ENCODE results near the gene STAC.
A peak's percentile ranks its signal among the peaks of the same experiment; 100 is the strongest.
"Not testable (repeated sequence)": the region's sequence is repeated elsewhere in the genome, so short reads cannot be mapped to it uniquely, and the experiment has no call there.

STAC gene

DNA sequence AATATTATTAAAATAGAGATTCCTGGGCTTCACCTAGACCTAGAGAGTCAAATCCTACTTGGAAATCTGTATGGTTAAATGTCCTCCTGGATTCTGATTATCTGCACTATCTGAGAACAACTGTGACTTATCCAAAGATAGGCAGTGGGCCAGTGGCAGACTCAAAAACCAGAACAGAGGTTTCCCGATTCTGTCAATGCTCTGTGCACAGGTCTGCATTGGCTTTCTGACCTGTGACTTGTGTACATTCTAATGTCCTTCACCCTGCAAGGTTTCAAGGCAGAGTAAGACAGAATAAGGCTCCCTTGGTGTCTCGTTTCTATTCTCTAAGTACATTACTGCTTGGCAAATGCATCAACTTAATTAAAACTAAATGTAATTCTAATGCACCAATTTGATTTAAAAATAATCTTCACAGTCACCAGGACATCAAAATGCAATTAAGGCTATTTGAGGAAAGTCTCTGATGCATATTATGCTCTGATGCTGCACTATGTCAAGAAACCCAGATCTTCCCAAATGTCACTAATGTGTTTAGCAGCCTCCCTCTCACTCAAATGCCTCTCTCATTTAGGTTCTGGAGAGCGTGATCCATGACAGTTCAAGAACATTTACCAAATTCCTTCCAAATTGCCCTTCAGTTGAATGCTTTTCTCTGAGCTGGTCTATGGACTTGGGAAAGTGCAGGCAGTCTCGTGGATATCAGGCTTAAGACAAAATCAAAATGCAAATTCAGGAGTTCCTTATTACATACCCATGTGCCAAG is 140.1 kb downstream of the STAC start:
- DNase-seq (ENCODE audit: low spot score), result no peak

DNA sequence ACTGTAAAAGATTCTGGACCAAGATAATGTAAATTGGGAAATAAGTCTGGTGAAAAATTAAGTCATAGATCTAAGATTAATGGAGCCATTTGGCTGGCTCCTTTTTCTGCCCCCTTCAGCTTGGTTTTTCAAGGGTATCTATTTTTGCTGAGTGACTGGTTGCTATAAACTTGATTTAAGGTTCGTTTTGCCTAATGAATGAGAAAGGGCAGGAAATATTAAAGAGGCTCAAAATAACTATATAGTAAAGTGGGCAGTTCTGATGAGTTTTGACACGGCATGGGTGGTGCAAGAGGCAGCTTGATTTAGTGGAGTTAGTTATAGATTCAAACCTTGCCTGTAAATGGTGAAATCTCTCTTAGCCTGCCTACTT is 140.7 kb downstream of the STAC start:
- DNase-seq (ENCODE audit: low spot score), result no peak

- no peak for DNase-seq (ENCODE audit: low spot score)
Measured at GRCh38 chr3:36524560-36524959, 144.3 kb downstream of the STAC start.

- no peak for DNase-seq (ENCODE audit: low spot score)
Measured at GRCh38 chr3:36525115-36525801, 145.0 kb downstream of the STAC start.

DNA sequence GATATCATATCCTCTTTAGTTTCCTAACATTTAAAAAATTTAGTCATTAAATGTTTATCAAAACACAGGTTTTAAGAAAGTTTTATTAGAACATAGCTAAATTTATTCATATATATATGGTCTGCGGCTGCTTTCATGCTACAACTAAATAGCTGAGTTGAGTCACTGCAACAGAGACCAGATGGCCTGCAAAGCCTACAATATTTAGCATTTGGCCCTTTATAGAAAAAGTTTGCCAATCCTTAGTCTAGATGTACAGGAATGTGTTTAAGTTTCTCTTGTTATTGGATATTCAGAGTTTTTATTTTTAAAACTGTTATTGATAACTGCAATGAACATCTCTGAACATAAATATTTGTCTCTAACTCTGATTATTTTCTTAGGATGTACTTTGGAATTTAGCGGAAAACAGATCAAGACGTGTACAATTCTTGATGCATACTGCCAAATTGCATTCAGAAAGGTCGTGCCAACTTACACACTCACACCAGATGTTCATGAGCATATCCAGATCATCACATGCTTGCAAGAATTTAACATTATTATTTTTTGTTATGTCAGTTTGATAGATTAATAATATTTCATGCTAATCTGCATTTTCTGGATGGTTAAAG is 157.9 kb downstream of the STAC start:
- DNase-seq (ENCODE audit: low spot score), result no peak

DNA sequence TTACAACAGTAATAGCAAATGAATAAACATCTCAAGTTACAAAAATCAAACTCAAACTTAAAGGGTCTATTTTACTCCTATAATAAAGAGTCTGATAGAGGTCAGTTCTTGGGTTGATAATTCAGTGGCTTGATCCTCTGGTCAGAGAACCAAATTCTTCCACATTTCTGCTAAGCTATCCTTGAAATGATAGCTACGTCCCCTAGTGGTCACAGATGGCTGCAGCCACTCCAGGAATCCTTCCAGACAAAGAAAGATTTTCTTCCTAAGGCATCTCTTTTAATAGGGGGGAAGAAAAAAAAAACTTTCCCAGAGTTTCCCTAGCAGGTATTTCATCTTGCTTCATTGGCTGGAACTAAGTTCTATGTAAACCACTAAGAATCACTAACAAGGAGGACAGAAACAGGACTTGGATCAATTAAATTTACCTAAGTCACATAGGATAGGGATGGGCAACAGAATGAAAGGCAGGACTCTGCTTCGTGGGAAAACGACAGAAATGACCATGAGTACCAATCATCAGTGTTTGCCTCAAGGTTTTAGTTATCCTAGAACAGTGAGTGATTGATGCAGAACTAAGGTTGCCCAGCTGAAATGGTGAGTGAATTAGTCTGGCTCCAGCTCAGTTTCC is 160.7 kb downstream of the STAC start:
- DNase-seq (ENCODE audit: low spot score), result peak; percentile 12

DNA sequence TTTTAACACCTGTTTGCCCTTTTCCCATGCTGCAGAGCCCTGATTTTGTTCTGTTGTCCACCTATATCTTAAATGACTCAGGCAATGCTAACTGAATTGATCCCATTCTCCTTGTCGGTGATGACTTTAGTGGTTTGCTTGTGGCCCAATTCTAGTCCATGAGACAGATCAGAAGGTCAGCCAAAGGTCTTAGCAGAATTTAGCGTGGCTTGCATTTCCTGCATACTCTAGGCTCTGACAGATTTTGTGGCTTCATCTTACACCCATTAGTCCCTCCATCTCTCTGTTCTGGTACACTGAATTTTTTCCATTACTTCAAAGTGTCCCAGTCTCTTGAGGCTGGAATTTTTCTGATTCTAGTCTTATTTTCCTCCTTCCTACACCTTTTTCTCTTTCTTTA is 161.9 kb downstream of the STAC start:
- DNase-seq (ENCODE audit: low spot score), result no peak

DNA sequence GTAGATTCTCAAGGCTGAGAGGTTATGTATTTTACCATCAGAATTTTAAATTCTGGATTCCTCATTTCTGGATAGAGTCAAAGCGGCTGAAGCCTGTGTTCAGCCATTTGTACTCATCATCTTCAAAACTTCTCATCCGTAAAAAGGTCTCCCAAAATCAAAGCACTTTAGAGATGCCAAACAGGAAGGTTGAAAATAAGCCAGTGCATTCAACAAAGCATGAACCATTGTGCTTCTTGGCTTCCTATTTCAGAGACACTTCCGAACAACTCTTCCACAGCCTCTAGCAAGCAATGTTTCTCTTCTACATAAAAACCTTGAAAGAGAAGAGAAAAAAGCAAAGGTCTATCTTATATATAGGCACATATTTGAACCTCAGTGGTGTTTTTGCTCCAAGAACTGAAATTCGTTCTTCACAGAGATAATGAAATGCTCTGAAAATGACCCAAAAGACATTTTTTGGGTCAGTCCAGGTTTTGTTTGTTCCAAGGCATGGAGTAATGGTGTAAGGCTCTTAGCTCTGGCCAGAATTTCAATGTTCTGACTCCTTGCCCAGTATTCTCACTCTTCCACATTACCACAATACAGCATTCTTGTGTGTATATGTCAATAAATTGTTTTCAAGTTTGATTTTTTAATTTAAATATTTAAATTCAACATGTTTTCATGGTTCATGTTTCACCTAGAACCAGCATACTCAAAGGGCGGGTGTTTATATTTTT is 163.1 kb downstream of the STAC start:
- no peak for DNase-seq (ENCODE audit: low spot score)

GRCh38 chr3:36546226-36546625 is 165.9 kb downstream of the STAC start:
- no peak for DNase-seq (ENCODE audit: low spot score)

DNA sequence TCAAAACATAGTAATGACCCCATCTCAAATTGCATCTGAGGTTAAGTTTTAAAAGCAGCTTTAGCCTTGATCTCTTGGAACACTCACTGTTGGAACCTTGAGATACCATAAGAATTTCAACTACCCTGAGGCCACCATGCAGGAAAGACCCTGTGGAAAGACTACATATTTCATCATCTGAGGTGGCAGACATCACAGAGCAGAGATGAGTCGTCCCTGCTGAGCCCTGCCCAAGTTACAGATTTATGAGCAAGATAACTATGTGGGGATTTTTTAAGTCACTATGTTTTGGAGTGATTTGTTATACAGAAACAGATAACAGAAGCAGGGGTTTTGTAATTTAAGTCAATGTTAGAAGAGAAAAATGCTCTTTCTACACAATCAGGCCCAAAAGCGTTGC is 168.4 kb downstream of the STAC start:
- DNase-seq (ENCODE audit: low spot score), result no peak

GRCh38 chr3:36557021-36557707 is 176.9 kb downstream of the STAC start:
- DNase-seq (ENCODE audit: low spot score), result no peak

- no peak for DNase-seq (ENCODE audit: low spot score)
Measured at GRCh38 chr3:36557708-36558421, 177.6 kb downstream of the STAC start.

DNA sequence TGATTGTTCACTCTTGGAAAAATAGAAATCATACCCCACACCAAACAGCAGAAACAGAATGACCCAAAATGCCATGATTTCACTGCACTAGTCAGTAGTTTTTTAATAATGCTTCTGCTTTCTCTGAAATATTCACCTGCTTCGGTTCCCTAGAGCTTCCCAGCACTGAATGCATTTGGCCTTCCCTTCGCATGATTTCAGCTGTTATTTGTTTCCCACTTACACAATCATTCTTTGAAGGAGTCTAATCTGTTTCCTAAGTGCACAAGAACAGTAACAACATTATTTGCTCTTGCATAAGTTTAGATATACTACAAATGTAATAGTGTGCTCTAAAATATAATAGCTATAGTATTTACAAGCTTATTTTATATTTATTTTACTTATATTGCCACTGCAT is 178.7 kb downstream of the STAC start:
- DNase-seq (ENCODE audit: low spot score), result no peak

- DNase-seq (ENCODE audit: low spot score), result no peak
Measured at GRCh38 chr3:36560685-36561084, 180.4 kb downstream of the STAC start.

- DNase-seq (ENCODE audit: low spot score), result no peak
Measured at GRCh38 chr3:36561601-36562000, 181.3 kb downstream of the STAC start.

DNA sequence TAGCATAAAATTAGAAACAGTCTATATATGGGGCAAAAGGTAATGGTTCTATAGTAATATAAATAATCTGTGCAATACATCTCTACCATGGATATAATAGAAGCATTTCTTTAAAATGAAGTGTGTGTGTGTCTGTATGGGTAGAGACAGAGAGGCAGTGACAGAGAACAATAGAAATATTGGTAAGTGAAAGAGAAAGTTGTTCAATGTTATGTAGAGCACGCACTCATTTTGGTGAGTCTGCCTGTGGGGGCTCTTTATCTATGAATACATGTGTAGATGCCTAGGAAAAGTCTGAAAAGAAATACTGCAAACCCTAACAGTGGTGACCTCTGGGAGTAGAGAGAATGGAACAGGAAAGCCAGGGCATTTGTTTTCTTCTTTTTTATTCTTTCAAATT is 182.6 kb downstream of the STAC start:
- DNase-seq (ENCODE audit: low spot score), result no peak

- no peak for DNase-seq (ENCODE audit: low spot score)
Measured at GRCh38 chr3:36575241-36575640, 194.9 kb downstream of the STAC start.

GRCh38 chr3:36578418-36578817 is 198.1 kb downstream of the STAC start:
- not testable (repeated sequence) for DNase-seq (ENCODE audit: low spot score)

DNA sequence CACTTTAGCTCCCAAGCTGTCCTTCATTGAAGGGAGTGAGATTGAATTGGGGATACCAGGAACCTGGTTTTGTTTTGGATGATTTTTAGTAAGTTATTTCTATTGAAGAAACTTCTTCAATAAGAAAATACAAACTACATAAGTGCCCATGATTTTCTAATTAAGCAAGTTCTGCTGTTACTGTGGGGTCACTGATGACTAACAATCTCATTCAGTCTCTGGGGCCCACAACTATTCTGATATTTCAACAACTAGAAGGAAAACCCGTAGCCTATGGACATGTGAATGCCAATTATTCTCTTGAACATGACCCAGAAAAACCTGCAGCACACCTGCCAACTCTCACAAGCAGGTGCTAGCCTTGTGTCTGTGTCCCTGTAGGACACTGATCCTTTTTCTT is 199.4 kb downstream of the STAC start:
- DNase-seq (ENCODE audit: low spot score), result no peak

DNA sequence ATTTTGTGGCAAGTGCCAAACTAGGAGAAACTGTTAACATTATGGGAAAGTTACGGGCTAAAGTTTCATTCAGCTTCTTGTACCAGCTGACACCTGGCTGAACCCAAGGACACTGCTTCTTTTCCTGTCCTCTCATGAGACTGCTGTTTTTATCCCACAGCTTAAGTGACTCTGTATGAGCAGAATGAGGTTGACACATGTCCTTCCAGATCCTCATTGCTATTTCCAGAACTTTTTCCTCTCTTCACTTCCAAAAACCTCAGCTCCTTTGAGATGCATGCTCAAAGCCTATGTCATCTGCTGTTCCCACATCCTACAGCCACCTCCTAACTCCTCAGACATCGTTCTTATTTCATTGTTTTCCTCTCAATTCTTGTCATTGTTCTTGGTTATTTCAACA is 200.4 kb downstream of the STAC start:
- no peak for DNase-seq (ENCODE audit: low spot score)

- DNase-seq (ENCODE audit: low spot score), result no peak
Measured at GRCh38 chr3:36591959-36592358, 211.7 kb downstream of the STAC start.
